ENCODE measurements around the gene GLRA3. TPM values are rescaled to one million over a fixed set of nuclear protein-coding genes. Genes with fewer than 3 reads are reported as not detected.

GLRA3 gene
- total and polyA plus RNA-seq, 11 donors: 0.02 TPM; not detected in 10

- H3K4me3 ChIP-seq: no peak overlapping the region
- no peaks in the 10 kb centered on the region for H3K36me3 ChIP-seq
- peaks cover 0 to 29% (median 10%) of the 10 kb centered on the region in 12 donors for H3K9me3 ChIP-seq
- no peak overlapping the region for H3K27ac ChIP-seq
- H3K4me1 ChIP-seq: no peaks in the 10 kb centered on the region
- no peaks in the 10 kb centered on the region for H3K27me3 ChIP-seq
- intact Hi-C loops (cut with DNase I): no loop called here
- TF ChIP-seq POLR2A (IDR thresholded peaks at IDR 0.05) (no peak), CTCF (IDR thresholded peaks at IDR 0.05) (no peak)
- ATAC-seq (no peak), DNase-seq (no peak)
These were observed 142.2 kb downstream of the GLRA3 start for GRCh38 chr4:174686826-174687225.

GRCh38 chr4:174681723-174682300 is 147.2 kb downstream of the GLRA3 start:
- Histone ChIP-seq H3K27ac (no peak overlapping the region), H3K27me3 (no peaks in the 10 kb centered on the region), H3K9me3 (no peaks in the 10 kb centered on the region), H3K4me1 (no peaks in the 10 kb centered on the region), H3K4me3 (no peak overlapping the region), H3K36me3 (no peaks in the 10 kb centered on the region)
- DNase-seq (no peak), ATAC-seq (peak in 1 of 4 donors; percentile 29)
- TF ChIP-seq CTCF (IDR thresholded peaks at IDR 0.05): no peak
- TF ChIP-seq POLR2A (IDR thresholded peaks at IDR 0.05): no peak
- intact Hi-C loops (cut with DNase I): no loop called here
- WGBS, 4 donors: 57 to 71% (median 62%) methylated on average over 4 of the region's 4 CpGs

- Histone ChIP-seq H3K4me3 (no peak overlapping the region), H3K27ac (no peak overlapping the region), H3K9me3 (no peaks in the 10 kb centered on the region), H3K27me3 (no peaks in the 10 kb centered on the region), H3K36me3 (no peaks in the 10 kb centered on the region), H3K4me1 (no peaks in the 10 kb centered on the region)
- no peak for TF ChIP-seq CTCF (IDR thresholded peaks at IDR 0.05)
- no peak for TF ChIP-seq POLR2A (IDR thresholded peaks at IDR 0.05)
- DNase-seq (no peak), ATAC-seq (no peak)
- intact Hi-C loops (cut with DNase I): no loop called here
- 91 to 95% (median 93%) methylated on average over 1 of the region's 1 CpG for WGBS, 4 donors
These were observed 154.7 kb downstream of the GLRA3 start for GRCh38 chr4:174674305-174674840.

- DNase-seq (no peak), ATAC-seq (no peak)
- Histone ChIP-seq H3K36me3 (no peaks in the 10 kb centered on the region), H3K27ac (no peak overlapping the region), H3K4me3 (no peak overlapping the region), H3K9me3 (no peaks in the 10 kb centered on the region), H3K27me3 (no peaks in the 10 kb centered on the region), H3K4me1 (no peaks in the 10 kb centered on the region)
- intact Hi-C loops (cut with DNase I): no loop called here
- no peak for TF ChIP-seq CTCF (IDR thresholded peaks at IDR 0.05)
- TF ChIP-seq POLR2A (IDR thresholded peaks at IDR 0.05): no peak
These were observed 155.2 kb downstream of the GLRA3 start for GRCh38 chr4:174673865-174674264.
